Measurements from ENCODE around the gene FANCC.

Gene FANCC

DNA sequence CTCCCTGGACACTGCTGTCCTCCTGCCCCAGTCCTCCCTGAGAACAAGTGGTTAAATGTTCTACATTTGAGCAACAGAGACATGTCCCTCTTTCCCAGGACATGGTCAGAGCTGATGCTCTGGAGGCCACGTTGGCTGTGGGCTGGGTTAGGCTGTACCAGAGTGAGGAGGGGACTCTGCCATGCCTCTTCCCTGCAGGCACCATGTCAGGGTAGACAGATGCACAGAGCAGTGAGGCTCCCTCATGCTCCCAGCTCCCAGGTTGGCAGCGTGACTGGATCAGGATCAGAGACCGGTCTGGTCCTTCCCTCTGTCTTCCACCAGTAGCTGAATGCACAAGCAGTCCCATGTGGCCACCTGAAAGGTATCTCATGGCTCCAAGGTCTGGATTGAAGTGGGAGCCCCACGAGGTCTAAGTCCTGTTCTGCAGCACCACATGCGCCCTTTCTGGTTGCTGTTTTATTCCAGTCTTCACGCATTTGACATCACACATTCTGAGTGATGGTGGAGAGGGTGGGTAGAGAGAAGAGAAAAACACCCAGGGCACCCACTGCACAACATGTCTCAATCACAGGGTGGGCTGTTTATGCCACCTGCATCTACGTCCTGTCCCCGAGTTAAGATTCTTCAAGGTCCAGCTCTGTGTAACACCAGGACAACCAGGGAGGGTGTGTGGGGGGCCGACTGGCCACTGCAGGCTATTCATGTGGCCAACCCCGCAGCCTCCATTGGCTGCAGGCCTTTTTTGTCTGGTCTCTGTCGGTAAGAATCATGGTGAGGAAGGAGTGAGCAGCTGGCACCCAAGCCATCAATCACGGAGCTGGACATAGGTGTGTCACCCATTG, 204.9 kb downstream of the FANCC start:
- in situ Hi-C loops (cut with MboI; ENCODE audit: low sequenced_read_pairs), result no loop called here
- DNase-seq (ENCODE audit: low spot score in 2 of 2), result no peak
- H3K27me3 ChIP-seq (ENCODE audit: low read depth), result no peaks in the 10 kb centered on the region
- H3K9me3 ChIP-seq, result no peaks in the 10 kb centered on the region
- no peaks in the 10 kb centered on the region for H3K4me1 ChIP-seq
- no peaks in the 10 kb centered on the region; the same call in 1 of the 2 replicates for H3K36me3 ChIP-seq (replicated peaks)
- no peak overlapping the region for H3K4me3 ChIP-seq

DNA sequence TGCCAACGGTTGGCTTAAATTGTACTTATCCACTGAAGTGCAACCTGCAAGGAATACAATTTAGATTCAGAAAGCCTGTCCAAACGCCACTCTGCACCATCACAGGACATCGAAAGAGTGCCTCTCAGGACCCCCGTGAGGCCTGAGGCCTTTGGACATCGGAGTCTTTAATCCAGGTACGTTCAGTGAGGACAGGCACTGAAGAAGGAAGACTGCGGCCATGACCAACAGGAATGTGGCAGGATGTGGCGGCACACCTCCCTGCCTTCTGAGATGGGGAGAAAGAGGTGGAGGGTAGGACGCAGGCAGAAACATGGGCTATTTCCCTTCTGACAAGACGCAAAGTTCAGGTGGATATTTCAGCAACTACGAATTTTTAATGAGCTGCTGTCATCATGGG, 205.8 kb downstream of the FANCC start:
- H3K36me3 ChIP-seq (replicated peaks), result peaks cover 4% of the 10 kb centered on the region; the same call in 1 of the 2 replicates
- H3K27me3 ChIP-seq (ENCODE audit: low read depth), result no peaks in the 10 kb centered on the region
- in situ Hi-C loops (cut with MboI; ENCODE audit: low sequenced_read_pairs), result no loop called here
- H3K9me3 ChIP-seq, result no peaks in the 10 kb centered on the region
- no peak overlapping the region for H3K4me3 ChIP-seq
- no peak for DNase-seq (ENCODE audit: low spot score in 2 of 2)
- no peaks in the 10 kb centered on the region for H3K4me1 ChIP-seq

DNA sequence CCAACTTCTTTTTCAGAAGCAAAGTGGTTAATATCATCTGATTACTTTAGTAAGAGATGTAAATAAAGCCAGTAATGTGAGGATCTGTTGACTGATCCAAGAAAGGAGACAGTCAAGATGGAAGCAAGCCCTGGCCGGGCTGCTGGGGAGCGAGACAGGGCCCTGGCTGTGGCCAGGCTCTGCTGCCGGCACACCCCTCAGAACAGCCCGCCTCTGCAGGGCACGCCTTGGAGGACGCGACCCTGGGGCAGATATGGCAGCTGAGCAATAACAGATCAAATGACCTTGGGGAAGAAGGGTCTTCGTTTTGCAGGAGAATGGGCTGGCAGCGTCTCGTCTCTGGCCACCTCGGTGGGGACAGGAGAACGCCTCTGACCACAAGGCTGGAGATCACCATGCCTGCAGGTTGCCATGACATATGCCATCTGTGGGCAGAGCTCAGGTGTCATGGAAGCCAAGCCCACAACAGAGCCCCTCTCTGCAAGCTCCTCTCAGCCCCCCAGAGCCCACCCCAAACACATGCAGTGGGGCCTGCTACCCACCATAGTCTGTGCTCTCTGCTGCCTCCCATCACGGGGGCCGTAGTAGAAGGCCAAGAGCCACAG, 206.5 kb downstream of the FANCC start:
- in situ Hi-C loops (cut with MboI; ENCODE audit: low sequenced_read_pairs), result no loop called here
- H3K36me3 ChIP-seq (replicated peaks), result peaks cover 8% of the 10 kb centered on the region; the same call in 1 of the 2 replicates
- no peak for DNase-seq (ENCODE audit: low spot score in 2 of 2)
- H3K27me3 ChIP-seq (ENCODE audit: low read depth), result no peaks in the 10 kb centered on the region
- H3K9me3 ChIP-seq, result no peaks in the 10 kb centered on the region
- no peaks in the 10 kb centered on the region for H3K4me1 ChIP-seq
- H3K4me3 ChIP-seq, result no peak overlapping the region

DNA sequence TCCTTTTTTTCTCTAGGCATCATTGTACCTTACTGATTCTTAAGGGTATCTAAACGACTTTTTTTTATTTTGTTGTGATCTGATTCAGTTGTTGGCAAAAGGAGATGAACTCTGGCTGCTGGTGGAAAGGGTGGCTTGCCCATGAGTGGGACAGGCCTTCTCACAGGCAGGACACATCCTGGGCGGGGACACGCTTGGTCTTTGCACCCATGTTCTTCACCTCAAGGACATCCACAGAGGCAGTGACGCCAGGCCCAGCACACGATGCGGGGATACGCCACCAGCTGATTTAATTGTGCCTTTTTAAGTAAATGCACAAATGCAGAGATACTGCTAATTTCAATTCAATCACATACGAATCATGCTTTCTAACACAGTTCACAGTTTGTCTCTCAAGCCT, 208.1 kb downstream of the FANCC start:
- Histone ChIP-seq H3K9me3 (no peaks in the 10 kb centered on the region), H3K4me3 (no peak overlapping the region), H3K4me1 (no peaks in the 10 kb centered on the region), H3K27me3 (ENCODE audit: low read depth) (no peaks in the 10 kb centered on the region), H3K36me3 (replicated peaks) (peaks cover 12% of the 10 kb centered on the region; the same call in 1 of the 2 replicates)
- in situ Hi-C loops (cut with MboI; ENCODE audit: low sequenced_read_pairs), result no loop called here
- DNase-seq (ENCODE audit: low spot score in 2 of 2), result no peak

DNA sequence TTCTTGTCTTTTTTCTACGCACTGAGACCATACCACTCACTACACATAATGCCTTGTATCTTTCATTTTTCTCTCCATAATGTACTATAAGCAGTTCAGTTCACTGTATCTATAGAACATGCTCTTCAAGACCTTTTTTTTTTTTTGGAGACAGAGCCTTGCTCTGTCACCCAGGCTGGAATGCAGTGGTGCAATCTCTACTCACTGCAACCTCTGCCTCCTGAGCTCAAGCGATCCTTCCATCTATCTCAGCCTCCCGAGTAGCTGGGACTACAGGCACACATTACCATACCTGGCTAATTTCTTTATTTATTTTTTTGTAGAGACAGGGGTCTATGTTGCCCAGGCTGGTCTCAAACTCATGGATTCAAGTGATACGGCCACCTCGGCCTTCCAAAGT, 208.7 kb downstream of the FANCC start:
- peaks cover 12% of the 10 kb centered on the region; the same call in 1 of the 2 replicates for H3K36me3 ChIP-seq (replicated peaks)
- in situ Hi-C loops (cut with MboI; ENCODE audit: low sequenced_read_pairs), result no loop called here
- no peaks in the 10 kb centered on the region for H3K9me3 ChIP-seq
- no peaks in the 10 kb centered on the region for H3K4me1 ChIP-seq
- H3K4me3 ChIP-seq, result no peak overlapping the region
- no peak for DNase-seq (ENCODE audit: low spot score in 2 of 2)
- H3K27me3 ChIP-seq (ENCODE audit: low read depth), result no peaks in the 10 kb centered on the region

DNA sequence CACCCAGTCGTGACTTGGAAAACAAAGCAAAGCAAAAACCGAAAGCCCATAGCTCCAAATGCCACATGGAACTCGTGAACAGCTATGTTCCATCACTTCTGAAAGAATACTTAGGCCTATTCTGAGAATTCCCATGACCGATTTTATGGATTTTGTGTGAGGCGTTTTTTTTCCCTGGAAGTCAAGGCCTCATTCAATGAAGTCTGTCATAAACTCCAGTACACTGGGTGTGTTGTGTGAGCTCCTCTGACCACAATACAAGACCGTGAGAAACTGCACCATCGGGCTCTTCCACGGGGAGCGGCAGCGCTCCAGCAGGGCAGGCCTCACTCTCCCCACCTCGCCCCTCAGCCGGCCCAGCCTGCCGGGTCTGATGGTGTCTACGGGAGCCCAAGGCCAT, 209.5 kb downstream of the FANCC start:
- DNase-seq (ENCODE audit: low spot score in 2 of 2), result no peak
- H3K4me3 ChIP-seq, result no peak overlapping the region
- H3K36me3 ChIP-seq (replicated peaks), result peaks cover 12% of the 10 kb centered on the region; the same call in 1 of the 2 replicates
- in situ Hi-C loops (cut with MboI; ENCODE audit: low sequenced_read_pairs), result no loop called here
- H3K9me3 ChIP-seq, result no peaks in the 10 kb centered on the region
- no peaks in the 10 kb centered on the region for H3K27me3 ChIP-seq (ENCODE audit: low read depth)
- H3K4me1 ChIP-seq, result no peaks in the 10 kb centered on the region

DNA sequence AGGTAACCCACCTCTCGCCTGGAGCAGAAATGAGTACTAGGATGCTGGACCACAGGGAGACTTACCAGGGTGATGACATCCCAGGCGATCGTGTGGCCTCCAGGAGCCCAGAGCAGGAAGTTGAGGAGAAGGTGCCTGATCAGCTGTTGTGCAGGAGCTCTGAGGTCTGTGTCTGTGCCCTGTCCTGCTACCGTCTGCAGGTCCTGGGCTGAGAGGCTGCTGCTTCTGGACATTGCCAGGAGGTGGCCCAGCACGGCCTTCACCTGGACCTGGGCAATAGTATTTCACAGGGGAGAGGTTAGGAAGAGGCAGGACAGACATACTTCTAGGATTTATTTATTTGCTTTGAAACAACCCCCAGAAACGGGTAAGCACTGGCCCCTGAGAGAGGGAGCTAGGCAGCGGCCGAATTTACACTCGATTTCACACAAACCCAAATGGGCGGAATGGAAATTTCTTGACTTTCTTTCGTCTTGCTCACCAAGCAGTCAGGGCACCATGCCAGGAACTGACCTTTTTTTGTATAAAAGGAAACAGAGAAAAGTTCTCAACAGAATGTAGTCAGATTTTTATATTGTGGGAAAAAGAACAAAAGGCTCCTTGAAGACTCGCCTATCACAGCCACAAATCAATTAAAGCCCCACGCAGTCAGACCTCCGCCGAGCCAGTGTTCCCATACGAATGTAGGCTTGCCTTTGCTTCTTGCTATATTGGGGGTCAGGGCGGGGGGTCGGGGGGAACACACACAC, 210.3 kb downstream of the FANCC start:
- H3K9me3 ChIP-seq, result no peaks in the 10 kb centered on the region
- no peak for DNase-seq (ENCODE audit: low spot score in 2 of 2)
- H3K36me3 ChIP-seq (replicated peaks), result peaks cover 12% of the 10 kb centered on the region; the same call in 1 of the 2 replicates
- in situ Hi-C loops (cut with MboI; ENCODE audit: low sequenced_read_pairs), result no loop called here
- H3K4me3 ChIP-seq, result no peak overlapping the region
- no peaks in the 10 kb centered on the region for H3K27me3 ChIP-seq (ENCODE audit: low read depth)
- H3K4me1 ChIP-seq, result no peaks in the 10 kb centered on the region

DNA sequence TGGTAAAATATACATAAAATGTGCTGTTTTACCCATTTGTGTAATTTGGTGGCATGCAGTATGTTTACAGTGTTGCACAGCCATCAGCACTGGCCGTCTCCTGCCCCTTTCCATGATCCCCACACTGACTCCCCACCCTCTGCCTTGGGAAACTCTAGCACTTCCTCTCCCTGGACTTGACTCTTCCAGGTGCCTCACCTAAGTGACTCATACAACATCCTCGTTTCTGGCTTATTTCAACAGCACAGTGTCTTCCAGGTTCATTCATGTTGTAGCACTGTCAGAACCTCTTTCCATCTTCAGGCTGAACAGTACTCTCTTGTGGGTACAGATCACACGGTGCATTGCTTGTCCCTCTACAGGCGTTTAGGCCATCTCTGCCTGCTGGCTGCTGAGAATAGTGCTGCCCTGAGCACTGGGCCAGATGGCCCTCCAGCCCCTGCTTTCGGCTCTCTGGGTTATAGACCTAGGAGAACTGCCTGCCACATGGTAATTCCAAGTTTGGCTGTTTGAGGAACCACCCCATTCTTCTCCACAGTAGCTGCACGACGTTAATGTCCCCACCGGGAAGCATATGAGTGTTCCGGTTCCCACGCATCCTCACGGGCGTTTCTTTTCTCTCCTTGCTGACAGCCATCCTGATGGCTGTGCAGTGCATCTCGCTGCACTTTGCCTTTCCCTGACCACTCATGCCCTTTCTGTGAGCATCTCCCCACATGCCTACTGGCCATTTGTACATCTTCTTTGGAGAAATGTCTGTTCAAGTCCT, 211.8 kb downstream of the FANCC start:
- Histone ChIP-seq H3K9me3 (no peaks in the 10 kb centered on the region), H3K36me3 (replicated peaks) (peaks cover 17% of the 10 kb centered on the region; the same call in 1 of the 2 replicates), H3K4me3 (no peak overlapping the region), H3K4me1 (peaks cover 2% of the 10 kb centered on the region), H3K27me3 (ENCODE audit: low read depth) (no peaks in the 10 kb centered on the region)
- DNase-seq (ENCODE audit: low spot score in 2 of 2), result no peak
- in situ Hi-C loops (cut with MboI; ENCODE audit: low sequenced_read_pairs), result no loop called here

DNA sequence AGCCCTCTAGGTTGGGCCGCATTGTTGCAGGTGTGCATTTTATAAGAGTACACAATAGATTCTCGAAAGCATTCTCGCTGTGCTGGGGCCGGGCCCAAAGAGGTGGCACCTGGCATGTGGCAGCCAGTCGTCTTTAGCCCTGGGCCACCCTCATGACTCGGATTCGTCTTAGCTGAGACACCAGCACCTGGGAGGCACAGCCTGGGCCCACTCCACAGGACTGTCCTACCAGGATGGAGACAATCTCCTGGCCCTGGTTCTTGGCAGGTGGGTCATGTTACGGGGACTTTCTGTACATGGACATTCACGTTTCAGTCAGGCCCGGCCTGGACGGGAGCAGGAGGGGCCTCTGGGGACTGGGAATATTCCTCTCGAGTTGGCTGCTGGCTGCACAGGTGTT, 212.5 kb downstream of the FANCC start:
- no peaks in the 10 kb centered on the region for H3K9me3 ChIP-seq
- H3K4me1 ChIP-seq, result peaks cover 8% of the 10 kb centered on the region
- peaks cover 17% of the 10 kb centered on the region; the same call in 1 of the 2 replicates for H3K36me3 ChIP-seq (replicated peaks)
- no peaks in the 10 kb centered on the region for H3K27me3 ChIP-seq (ENCODE audit: low read depth)
- no peak for DNase-seq (ENCODE audit: low spot score in 2 of 2)
- in situ Hi-C loops (cut with MboI; ENCODE audit: low sequenced_read_pairs), result no loop called here
- no peak overlapping the region for H3K4me3 ChIP-seq

DNA sequence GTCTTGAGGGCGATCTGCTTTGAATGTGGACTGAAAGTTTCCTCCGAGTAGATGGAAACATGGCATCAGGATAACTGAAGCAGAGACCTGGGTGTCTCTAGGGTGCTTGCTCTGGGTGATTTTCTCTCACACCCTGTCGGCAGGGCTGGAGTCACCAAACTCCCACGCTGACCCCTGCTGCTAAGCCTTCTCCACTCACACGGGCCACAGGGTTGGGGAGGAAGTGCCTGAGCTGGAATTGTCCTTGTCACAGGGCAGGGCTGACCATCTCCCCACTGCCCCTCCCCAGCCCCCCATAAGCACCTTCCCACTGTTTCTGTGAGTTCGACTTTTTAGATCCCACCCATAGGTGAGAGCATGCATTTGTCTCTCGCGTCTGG, 212.9 kb downstream of the FANCC start:
- no peak overlapping the region for H3K4me3 ChIP-seq
- no peak for DNase-seq (ENCODE audit: low spot score in 2 of 2)
- H3K9me3 ChIP-seq, result no peaks in the 10 kb centered on the region
- H3K27me3 ChIP-seq (ENCODE audit: low read depth), result no peaks in the 10 kb centered on the region
- in situ Hi-C loops (cut with MboI; ENCODE audit: low sequenced_read_pairs), result no loop called here
- H3K36me3 ChIP-seq (replicated peaks), result peaks cover 17% of the 10 kb centered on the region; the same call in 1 of the 2 replicates
- peaks cover 11% of the 10 kb centered on the region for H3K4me1 ChIP-seq

DNA sequence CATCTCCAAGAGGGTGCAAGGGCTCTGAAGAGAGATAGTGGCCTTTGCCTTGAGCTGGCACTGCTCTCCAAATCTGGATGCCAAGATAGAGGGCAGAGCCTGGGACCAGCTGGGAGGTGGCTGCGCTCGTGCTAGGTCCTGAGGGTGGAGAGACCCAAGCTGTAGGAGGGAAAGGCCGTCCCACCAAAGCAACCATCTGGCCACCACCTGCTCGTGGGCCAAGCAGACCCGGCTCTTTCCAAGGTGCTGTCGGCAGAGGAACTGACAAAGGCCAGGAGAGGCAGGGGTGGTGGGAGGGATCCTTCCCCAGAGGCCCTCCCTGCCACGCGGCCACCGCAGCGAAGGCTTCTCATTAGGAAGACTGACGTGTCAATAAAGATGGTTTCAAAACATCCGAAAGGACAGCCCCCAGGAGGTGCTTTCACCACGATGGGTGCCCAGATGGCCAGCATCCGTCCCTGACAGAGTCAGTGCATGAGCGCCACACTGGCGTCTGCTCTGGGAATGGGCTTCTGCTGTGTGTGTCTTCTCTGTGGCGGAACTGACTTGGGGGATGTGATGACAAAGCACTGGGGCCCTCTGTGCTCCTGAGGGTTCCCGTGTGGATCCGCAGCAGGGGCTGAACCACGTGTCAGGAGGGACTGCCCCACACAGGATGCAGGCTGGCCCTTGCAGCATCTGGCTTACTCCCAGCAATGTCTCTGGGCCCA, 213.5 kb downstream of the FANCC start:
- Histone ChIP-seq H3K9me3 (no peaks in the 10 kb centered on the region), H3K27me3 (ENCODE audit: low read depth) (no peaks in the 10 kb centered on the region), H3K4me1 (peaks cover 11% of the 10 kb centered on the region), H3K36me3 (replicated peaks) (peaks cover 17% of the 10 kb centered on the region; the same call in 1 of the 2 replicates), H3K4me3 (no peak overlapping the region)
- DNase-seq (ENCODE audit: low spot score in 2 of 2), result no peak
- in situ Hi-C loops (cut with MboI; ENCODE audit: low sequenced_read_pairs), result no loop called here

DNA sequence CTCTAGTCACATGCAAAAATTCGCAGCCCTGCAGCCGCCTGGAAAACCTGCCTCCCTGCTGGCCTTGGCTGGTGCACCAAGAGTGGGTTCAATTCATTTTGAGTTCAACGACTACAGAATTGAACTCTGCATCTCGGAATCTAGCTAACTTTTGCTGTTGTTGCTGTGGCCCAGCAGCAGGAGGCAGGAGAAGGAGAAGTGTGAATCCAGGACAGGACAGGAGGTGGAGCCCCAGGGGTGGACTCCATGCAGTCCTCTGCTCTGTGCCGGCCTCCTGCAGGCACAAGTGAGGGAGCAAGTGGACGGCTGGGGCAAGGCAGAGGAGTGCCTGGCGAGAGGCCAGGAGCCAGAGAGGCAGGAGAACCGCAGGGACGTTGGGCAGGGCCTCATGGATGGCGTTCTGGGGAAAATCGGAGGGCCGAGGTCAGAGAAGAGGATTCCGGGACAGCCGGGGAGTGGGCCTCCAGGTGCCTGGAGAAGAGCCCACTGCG, 214.2 kb downstream of the FANCC start:
- in situ Hi-C loops (cut with MboI; ENCODE audit: low sequenced_read_pairs), result no loop called here

DNA sequence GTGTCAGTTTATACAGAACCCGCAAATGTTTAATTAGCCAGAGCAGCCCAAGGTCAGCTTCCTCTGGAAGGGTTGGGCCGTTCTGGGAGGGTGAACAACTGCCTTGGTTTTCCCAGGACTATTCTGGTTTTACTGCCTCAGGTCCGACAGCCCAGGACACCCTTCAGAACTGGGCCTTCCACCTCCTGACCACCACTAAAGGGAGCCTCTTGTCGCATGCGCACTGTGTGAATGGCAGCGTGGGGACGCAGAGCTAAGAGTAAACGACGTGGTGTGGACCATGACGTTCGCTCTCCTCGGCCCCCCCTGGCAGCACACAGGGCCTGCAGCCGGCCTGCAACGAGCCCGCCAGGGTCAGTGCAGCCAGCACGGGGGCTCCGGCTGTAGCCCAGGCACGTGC, 214.9 kb downstream of the FANCC start:
- Histone ChIP-seq H3K9me3 (no peaks in the 10 kb centered on the region), H3K4me3 (no peak overlapping the region), H3K36me3 (replicated peaks) (peaks cover 17% of the 10 kb centered on the region; the same call in 1 of the 2 replicates), H3K4me1 (peaks cover 11% of the 10 kb centered on the region), H3K27me3 (ENCODE audit: low read depth) (no peaks in the 10 kb centered on the region)
- in situ Hi-C loops (cut with MboI; ENCODE audit: low sequenced_read_pairs), result no loop called here
- DNase-seq (ENCODE audit: low spot score in 2 of 2), result no peak

More for the DNA sequence above, 214.2 kb downstream of the FANCC start:
- H3K36me3 ChIP-seq (replicated peaks), result peaks cover 17% of the 10 kb centered on the region; the same call in 1 of the 2 replicates
- no peaks in the 10 kb centered on the region for H3K27me3 ChIP-seq (ENCODE audit: low read depth)
- peaks cover 11% of the 10 kb centered on the region for H3K4me1 ChIP-seq
- no peaks in the 10 kb centered on the region for H3K9me3 ChIP-seq
- no peak for DNase-seq (ENCODE audit: low spot score in 2 of 2)
- no peak overlapping the region for H3K4me3 ChIP-seq

Data from HAP-1 (cell line).